HEK293T (cell line): ENCODE measurements around the gene NF1.

Source experiments
- BHLHE40 ChIP-seq: fragments of 450-650 bp; IDR thresholded peaks from 2 replicates; pipeline ENCODE4 v1.6.1; 2016; ENCODE audit warnings: mild to moderate bottlenecking, moderate library complexity, borderline replicate concordance
- FOXA1 ChIP-seq: fragments of 450-650 bp; IDR thresholded peaks from 2 replicates; pipeline ENCODE4 v1.6.1; 2016; ENCODE audit warnings: mild to moderate bottlenecking
- L3MBTL2 ChIP-seq: fragments of 450-650 bp; conservative IDR thresholded peaks from 2 replicates; pipeline ENCODE4 v1.6.1; 2016; ENCODE audit warnings: mild to moderate bottlenecking
- TARDBP ChIP-seq: fragments of 450-650 bp; IDR thresholded peaks from 2 replicates; pipeline ENCODE4 v1.6.1; 2016

GRCh38 chr17:31408586-31408985 lies 313.8 kb downstream of the NF1 start:
- TF ChIP-seq FOXA1, result no peak
- no peak for TF ChIP-seq TARDBP
- no peak for TF ChIP-seq L3MBTL2
- TF ChIP-seq BHLHE40, result no peak
